HG02973 (cell line): ENCODE data around the gene RBM12.

ENCODE experiments used
- ATAC-seq: cut with Tn5 transposase; IDR thresholded peaks from one replicate; pipeline ENCODE4 v1.9.1; 2021; ENCODE audit warnings: moderate library complexity; ENCODE audit not compliant: unreplicated experiment

RBM12 gene

DNA sequence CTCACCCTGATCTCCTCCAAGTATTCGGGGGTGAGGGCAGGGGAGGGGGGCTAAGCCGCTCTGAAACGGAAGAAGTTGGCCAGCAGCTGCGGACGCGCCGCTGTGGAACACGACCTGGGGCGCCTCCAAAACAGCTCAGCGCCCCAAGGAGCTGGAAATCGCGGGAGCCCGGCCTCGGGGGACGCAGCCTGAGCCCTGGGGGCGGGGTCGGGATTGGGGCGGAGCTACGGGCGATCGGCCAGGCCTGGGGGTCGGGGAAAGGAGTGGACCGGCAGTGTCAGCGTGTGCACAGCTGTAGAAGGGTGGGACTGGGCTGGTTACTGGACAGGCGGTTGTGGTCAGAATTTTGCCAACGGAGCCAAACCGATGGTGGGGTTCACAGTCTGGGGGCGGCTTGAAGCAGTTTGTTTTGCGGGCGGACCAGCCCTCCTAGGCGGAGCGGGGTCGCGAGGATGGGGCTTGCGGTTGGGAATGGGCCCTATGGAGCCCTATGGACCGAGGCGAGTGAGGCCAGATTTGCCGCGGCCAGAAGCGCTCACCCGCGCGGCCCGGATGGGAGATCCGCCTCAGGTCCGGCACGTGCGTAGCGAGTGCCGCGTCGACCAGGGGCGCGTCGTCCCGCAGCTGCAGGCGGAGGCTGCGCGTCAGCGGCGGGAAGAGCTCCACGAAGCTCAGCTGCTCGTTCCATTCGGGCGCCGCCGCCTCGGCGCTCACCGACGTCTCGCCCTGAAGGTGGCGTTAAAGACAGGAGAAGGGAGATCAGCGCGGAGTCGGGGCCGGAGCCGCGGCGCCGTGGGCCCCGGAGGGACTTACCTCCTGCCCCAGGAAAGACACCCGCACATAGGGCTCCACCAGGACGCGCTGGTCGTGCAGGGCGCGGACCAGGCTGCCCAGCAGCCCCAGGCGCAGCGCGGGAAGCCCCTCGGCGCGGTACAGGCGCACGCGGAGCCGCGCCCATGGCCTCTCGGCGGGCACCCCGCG is 63.4 kb downstream of the RBM12 start:
- ATAC-seq, result no peak

- no peak for ATAC-seq
These were observed 64.3 kb downstream of the RBM12 start for GRCh38 chr20:35600176-35600992.

DNA sequence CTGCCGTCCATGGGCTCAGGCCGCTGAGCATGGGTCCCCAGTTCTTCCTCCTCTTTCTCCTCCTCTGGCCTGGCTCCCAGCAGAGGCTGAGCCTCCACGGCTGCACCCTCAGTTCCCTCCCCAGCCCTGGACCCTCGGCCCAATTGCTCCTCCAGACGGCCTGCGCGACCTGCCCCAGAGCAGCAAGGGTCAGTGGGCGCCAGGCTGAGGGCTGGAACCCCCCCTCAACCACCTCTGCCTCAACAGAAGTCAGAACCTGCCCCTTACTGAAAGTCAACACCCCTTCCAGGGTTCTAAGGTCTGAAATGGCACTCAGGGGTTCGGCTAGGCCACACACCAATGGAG is 65.0 kb downstream of the RBM12 start:
- ATAC-seq, result no peak
